ENCODE measurements around the gene PACC1.

PACC1 gene

DNA sequence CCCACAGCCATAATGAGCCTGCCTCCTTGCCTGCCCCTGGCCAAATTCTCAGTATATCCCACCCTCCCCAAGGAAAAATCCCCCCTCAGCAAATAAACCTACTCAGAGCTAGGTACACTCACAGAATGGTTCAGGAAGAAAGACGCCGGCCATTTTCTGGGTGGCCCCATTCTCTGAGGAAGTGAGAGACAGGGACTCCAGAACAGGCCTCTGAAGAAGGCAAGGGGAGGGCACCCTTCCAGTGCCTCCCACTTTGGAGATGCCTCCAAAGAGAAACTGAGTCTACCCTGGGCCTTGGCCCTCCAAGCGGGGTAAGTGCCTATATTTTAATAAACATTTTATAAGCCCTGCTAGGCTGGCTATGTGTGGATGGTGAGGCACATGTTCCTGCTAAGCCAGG lies 2.3 kb downstream of the PACC1 start:
- ATAC-seq (ENCODE audit: insufficient read depth, low read depth) = no peak
- H3K9me3 ChIP-seq (ENCODE audit: insufficient read depth, low read length, severe bottlenecking) = no peaks in the 10 kb centered on the region
- H3K4me3 ChIP-seq (ENCODE audit: low read depth in 1 of 2, low read length in 2 of 2) = peak overlapping the region in 1 of 2 experiments; percentile 29; a peak in 1 of 4 replicates
- no peak overlapping the region; the same call in 1 of the 2 replicates for H3K9ac ChIP-seq (ENCODE audit: low read depth, low read length)
- H3K79me2 ChIP-seq (ENCODE audit: insufficient read depth, low read length) = peaks cover 43% of the 10 kb centered on the region
- no peak for TF ChIP-seq EZH2 (IDR thresholded peaks at IDR 0.05; ENCODE audit: borderline replicate concordance, low read depth, low read length, severe bottlenecking)
- TF ChIP-seq, protein P1, sequence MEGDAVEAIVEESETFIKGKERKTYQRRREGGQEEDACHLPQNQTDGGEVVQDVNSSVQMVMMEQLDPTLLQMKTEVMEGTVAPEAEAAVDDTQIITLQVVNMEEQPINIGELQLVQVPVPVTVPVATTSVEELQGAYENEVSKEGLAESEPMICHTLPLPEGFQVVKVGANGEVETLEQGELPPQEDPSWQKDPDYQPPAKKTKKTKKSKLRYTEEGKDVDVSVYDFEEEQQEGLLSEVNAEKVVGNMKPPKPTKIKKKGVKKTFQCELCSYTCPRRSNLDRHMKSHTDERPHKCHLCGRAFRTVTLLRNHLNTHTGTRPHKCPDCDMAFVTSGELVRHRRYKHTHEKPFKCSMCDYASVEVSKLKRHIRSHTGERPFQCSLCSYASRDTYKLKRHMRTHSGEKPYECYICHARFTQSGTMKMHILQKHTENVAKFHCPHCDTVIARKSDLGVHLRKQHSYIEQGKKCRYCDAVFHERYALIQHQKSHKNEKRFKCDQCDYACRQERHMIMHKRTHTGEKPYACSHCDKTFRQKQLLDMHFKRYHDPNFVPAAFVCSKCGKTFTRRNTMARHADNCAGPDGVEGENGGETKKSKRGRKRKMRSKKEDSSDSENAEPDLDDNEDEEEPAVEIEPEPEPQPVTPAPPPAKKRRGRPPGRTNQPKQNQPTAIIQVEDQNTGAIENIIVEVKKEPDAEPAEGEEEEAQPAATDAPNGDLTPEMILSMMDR (IDR thresholded peaks at IDR 0.05; ENCODE audit: borderline replicate concordance, extremely low read depth, low read length, poor library complexity, severe bottlenecking) = no peak
- no peak overlapping the region for H2AFZ ChIP-seq (ENCODE audit: low read depth, low read length)
- H3K36me3 ChIP-seq (ENCODE audit: insufficient read depth, low read length) = peaks cover 48% of the 10 kb centered on the region
- H3K27ac ChIP-seq (ENCODE audit: low read length) = no peak overlapping the region
- no peaks in the 10 kb centered on the region for H3K27me3 ChIP-seq (ENCODE audit: insufficient read depth, low read length, poor library complexity)
- H4K20me1 ChIP-seq (ENCODE audit: insufficient read depth, low read length) = peaks cover 22% of the 10 kb centered on the region
- H3K4me2 ChIP-seq (ENCODE audit: insufficient read depth, low read length) = peak overlapping the region; percentile 81
- no peak for DNase-seq
- peaks cover 31% of the 10 kb centered on the region for H3K4me1 ChIP-seq (ENCODE audit: insufficient read depth, low read length)

DNA sequence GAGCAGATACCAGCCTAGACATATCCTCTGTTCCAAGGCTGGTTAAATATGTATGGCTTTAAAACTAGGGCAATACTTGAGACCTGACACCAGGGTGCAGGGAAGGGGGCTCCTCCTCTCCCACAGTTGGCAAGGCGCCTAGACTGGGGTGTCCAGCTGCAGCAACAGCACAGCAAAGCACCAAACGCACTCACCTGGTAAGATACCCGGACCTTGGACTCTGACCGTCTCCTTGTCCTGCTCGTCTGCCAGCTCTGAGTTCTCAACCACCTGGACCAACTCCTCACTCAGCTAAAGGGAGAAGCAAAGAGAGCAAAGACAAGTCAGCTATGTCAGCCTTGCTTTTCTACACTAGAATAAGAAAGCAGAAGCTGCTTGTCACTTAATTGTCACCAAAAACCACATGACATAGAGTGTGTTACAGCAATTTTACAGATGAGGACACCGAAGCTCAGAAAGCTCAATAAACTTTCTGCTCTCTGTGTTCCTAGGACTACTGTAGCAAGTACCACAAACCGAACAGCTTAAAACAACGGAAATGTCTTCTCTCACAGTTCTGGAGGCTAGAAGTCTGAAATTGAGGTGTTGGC lies 4.4 kb downstream of the PACC1 start:
- no peak overlapping the region for H3K27ac ChIP-seq (ENCODE audit: low read length)
- no peak overlapping the region for H3K4me2 ChIP-seq (ENCODE audit: insufficient read depth, low read length)
- H3K27me3 ChIP-seq (ENCODE audit: insufficient read depth, low read length, poor library complexity) = no peaks in the 10 kb centered on the region
- H3K9me3 ChIP-seq (ENCODE audit: insufficient read depth, low read length, severe bottlenecking) = no peaks in the 10 kb centered on the region
- peaks cover 43% of the 10 kb centered on the region for H3K79me2 ChIP-seq (ENCODE audit: insufficient read depth, low read length)
- TF ChIP-seq, protein P1 (IDR thresholded peaks at IDR 0.05; ENCODE audit: borderline replicate concordance, extremely low read depth, low read length, poor library complexity, severe bottlenecking) = no peak
- no peak for TF ChIP-seq EZH2 (IDR thresholded peaks at IDR 0.05; ENCODE audit: borderline replicate concordance, low read depth, low read length, severe bottlenecking)
- no peak for DNase-seq
- ATAC-seq (ENCODE audit: insufficient read depth, low read depth) = no peak
- no peak overlapping the region for H3K4me3 ChIP-seq (ENCODE audit: low read depth in 1 of 2, low read length in 2 of 2)
- peaks cover 22% of the 10 kb centered on the region for H4K20me1 ChIP-seq (ENCODE audit: insufficient read depth, low read length)
- no peak overlapping the region for H3K9ac ChIP-seq (ENCODE audit: low read depth, low read length)
- peaks cover 26% of the 10 kb centered on the region for H3K4me1 ChIP-seq (ENCODE audit: insufficient read depth, low read length)
- H2AFZ ChIP-seq (ENCODE audit: low read depth, low read length) = no peak overlapping the region
- peaks cover 67% of the 10 kb centered on the region for H3K36me3 ChIP-seq (ENCODE audit: insufficient read depth, low read length)

DNA sequence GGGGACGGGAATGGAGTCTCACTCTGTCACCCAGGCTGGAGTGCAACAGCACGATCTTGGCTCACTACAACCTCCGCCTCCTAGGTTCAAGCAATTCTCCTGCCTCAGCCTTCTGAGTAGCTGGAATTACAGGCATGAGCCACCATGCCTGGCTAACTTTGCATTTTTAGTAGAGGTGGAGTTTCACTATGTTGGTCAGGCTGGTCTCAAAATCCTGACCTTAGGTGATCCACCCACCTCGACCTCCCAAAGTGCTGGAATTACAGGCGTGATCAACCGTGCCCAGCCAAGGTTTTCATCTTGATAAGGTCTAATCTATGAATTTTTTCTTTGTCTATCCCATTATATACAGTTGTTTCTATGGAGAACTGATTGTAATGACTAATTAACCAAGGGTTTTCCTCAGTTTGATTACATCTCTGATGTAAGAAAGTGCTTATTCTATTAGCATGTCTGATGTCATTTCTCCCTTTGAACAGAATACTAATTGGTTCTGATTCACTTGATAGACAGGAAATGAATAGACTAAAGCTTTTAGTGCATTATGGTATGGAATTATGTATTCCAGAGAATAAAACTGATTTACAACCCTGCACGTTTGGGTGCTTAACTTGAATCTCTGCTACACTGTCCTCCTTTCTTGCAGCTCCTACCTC lies 11.9 kb downstream of the PACC1 start:
- no peak for ATAC-seq (ENCODE audit: insufficient read depth, low read depth)
- Histone ChIP-seq H3K27ac (ENCODE audit: low read length) (no peak overlapping the region), H3K79me2 (ENCODE audit: insufficient read depth, low read length) (peaks cover 14% of the 10 kb centered on the region; the same call in 1 of the 2 replicates), H3K9me3 (ENCODE audit: insufficient read depth, low read length, severe bottlenecking) (peaks cover 5% of the 10 kb centered on the region), H3K4me3 (ENCODE audit: low read depth in 1 of 2, low read length in 2 of 2) (no peak overlapping the region), H4K20me1 (ENCODE audit: insufficient read depth, low read length) (no peaks in the 10 kb centered on the region), H3K36me3 (ENCODE audit: insufficient read depth, low read length) (peaks cover 75% of the 10 kb centered on the region), H2AFZ (ENCODE audit: low read depth, low read length) (no peak overlapping the region), H3K4me1 (ENCODE audit: insufficient read depth, low read length) (no peaks in the 10 kb centered on the region), H3K27me3 (ENCODE audit: insufficient read depth, low read length, poor library complexity) (no peaks in the 10 kb centered on the region), H3K4me2 (ENCODE audit: insufficient read depth, low read length) (no peak overlapping the region), H3K9ac (ENCODE audit: low read depth, low read length) (no peak overlapping the region)
- no peak for DNase-seq
- no peak for TF ChIP-seq EZH2 (IDR thresholded peaks at IDR 0.05; ENCODE audit: borderline replicate concordance, low read depth, low read length, severe bottlenecking)
- TF ChIP-seq, protein P1 (IDR thresholded peaks at IDR 0.05; ENCODE audit: borderline replicate concordance, extremely low read depth, low read length, poor library complexity, severe bottlenecking) = no peak
